Heart left ventricle (tissue), 13 donors: ENCODE measurements around the gene GSTA2.

ENCODE experiments used
- POLR2A ChIP-seq, 2 donors: fragments of 450-650 bp; IDR thresholded peaks; one replicate each; pipeline ENCODE4 v1.6.1; 2017; ENCODE audit warnings: antibody characterized with exemption in 2 of 2, mild to moderate bottlenecking in 2 of 2, moderate library complexity in 2 of 2
- TF ChIP-seq, protein P1 (sequence below), 12 donors: fragments of 200-600 bp; sonication (generic) in 4 of 12; IDR thresholded peaks; one replicate each; pipeline versions ENCODE4 v1.5.0 to v1.8.0; 2018 to 2022; ENCODE audit warnings: antibody characterized with exemption in 12 of 12, mild to moderate bottlenecking in 5 of 12
- donor health status: ischemic (EF 13 %, LVEDD 7.1; RV severe dilation, severe dysfunction).
- donor health status: DM: no; HTN: yes; CAD: no.
- donor health status: DM: no; HTN: no; CAD: no.
- donor health status: ischemic (EF 25% LVEDD 6.9; RV normal size, moderate dysfunction).
- donor health status: ischemic (EF 25% LVEDD 5.7; RV mildly dilated, moderate dysfunction).
- donor health status: ischemic (EF 35%, LVEDD 5.7; RV mildly dilated, moderate dysfunction).
- donor health status: nonischemic (EF 11% LVEDD 7.7; RV severe dilation, severe dysfunction).
- donor health status: DM: yes; HTN: yes; CAD: no.
- donor health status: PGD.
- donor health status: ischemic (EF 29% LVEDD 5.4; RV normal size, mild dysfunction).
- donor health status: nonischemic (EF 23%, LVEDD 6.1; RV moderate dilation, normal function).

DNA sequence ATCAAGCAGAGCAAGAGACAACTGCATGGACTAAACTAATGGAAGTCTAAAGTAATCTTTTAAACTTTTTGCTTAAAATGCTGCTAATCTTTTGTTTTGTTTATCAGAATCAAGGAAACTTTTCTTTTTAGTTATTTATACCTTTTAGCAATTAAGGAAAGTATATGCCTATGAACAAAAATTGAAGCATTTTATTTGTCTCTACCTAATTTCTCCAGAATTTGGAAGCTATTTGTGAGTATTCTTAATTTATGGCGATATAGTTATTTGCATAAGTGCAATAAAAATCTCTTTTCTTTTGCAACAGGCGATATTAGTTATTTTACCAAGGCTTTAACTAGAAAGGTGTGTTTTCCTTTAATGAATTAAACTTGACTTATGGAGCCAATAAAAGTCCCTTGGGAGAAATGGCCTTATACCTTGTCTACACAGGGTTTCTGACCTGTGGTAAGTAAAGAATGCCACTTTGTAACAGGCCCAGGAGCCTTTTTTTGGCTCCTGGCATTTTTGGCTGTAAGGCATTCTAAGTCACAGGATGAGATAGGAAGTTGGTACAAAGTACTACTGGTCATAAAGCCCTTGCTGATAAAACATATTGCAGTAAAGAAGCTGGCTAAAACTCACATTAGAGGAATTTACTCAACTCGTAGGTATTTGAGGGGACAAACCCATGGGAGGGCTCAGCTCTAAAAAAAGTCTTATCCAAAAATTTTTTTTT is 55.2 kb downstream of the GSTA2 start:
- TF ChIP-seq, protein P1, sequence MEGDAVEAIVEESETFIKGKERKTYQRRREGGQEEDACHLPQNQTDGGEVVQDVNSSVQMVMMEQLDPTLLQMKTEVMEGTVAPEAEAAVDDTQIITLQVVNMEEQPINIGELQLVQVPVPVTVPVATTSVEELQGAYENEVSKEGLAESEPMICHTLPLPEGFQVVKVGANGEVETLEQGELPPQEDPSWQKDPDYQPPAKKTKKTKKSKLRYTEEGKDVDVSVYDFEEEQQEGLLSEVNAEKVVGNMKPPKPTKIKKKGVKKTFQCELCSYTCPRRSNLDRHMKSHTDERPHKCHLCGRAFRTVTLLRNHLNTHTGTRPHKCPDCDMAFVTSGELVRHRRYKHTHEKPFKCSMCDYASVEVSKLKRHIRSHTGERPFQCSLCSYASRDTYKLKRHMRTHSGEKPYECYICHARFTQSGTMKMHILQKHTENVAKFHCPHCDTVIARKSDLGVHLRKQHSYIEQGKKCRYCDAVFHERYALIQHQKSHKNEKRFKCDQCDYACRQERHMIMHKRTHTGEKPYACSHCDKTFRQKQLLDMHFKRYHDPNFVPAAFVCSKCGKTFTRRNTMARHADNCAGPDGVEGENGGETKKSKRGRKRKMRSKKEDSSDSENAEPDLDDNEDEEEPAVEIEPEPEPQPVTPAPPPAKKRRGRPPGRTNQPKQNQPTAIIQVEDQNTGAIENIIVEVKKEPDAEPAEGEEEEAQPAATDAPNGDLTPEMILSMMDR (IDR thresholded peaks at IDR 0.05) = no peak
- TF ChIP-seq POLR2A (IDR thresholded peaks at IDR 0.05) = no peak
